LHCN-M2 (cell line): ENCODE data around the gene KLK12. TPM values are rescaled to one million over a fixed set of nuclear protein-coding genes. Genes with fewer than 3 reads are reported as not detected.
A peak's percentile ranks its signal among the peaks of the same experiment; 100 is the strongest.

ENCODE experiments used
- DNase-seq: peaks from one replicate; pipeline ENCODE4 v3.0.0-alpha.2; 2012; ENCODE audit warnings: low read depth
- total RNA-seq: library from RNA; depleted of rRNA; stranded (reverse); fragments of >200 nt; gene quantifications from 2 replicates; pipeline ENCODE4 v1.2.3, GENCODE V29; 2014

Gene KLK12
- total RNA-seq, 1 experiment from 2014 or later, result not detected

- DNase-seq, result no peak
Measured at GRCh38 chr19:51055866-51056265, 21.1 kb upstream of the KLK12 start.

GRCh38 chr19:51047031-51047335 is 12.2 kb upstream of the KLK12 start:
- DNase-seq, result no peak

DNA sequence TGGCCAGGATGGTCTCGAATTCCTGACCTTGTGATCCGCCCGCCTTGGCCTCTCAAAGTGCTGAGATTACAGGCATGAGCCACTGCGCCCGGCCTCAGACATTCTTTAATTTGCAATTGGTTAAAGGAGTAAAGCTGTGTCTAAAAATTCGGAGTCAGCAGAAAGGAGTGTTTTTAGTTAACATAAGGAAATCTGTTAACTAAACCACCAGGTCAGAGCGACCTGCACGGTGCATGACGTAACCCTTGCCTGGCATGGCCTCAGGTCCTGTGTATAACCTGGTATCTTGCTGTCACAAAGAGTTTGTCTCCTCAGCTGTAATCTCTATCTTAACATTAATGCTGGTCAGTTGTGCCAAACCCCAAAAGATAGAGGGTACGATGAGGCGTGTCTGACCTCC is 9.5 kb upstream of the KLK12 start:
- DNase-seq, result no peak

GRCh38 chr19:51043497-51043896 is 8.7 kb upstream of the KLK12 start:
- no peak for DNase-seq

DNA sequence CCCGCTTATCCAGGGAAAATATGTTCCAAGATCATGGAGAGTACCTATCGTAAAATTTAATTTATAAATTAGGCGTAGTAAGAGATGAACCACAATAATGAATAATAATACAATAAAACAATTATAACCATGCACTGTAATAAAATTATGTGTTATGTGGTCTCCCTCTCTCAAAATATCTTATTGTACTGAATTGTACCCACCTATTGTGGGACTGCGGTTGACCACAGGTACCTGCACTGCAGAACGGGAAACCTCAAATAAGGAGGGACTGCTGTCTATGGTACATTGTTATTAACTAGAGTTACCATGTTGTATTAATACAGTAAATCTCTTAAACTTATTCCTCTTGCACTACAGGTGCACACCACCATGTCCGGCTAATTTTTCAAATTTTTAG is 5.3 kb upstream of the KLK12 start:
- DNase-seq, result no peak

GRCh38 chr19:51036519-51036918 is 1.7 kb upstream of the KLK12 start:
- DNase-seq, result no peak

DNA sequence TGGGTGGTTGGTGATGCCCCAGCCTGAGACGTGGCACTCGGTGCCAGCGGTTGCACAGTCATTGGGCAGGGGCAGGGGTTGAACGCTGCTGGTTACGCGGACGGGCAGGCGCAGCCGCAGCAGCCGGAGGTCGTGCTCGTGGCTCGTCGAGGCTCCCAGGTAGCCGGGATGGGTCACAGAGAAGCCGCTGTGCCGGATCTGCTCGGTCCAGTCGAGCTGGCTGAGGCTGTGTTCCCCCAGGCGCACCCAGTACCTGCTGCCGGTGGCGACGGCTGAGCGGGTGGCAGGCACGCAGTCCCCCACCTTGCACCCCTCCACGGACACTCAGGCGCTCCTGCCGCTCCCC is 2.9 kb downstream of the KLK12 start:
- DNase-seq, result no peak

GRCh38 chr19:51031220-51031879 is 3.5 kb downstream of the KLK12 start:
- DNase-seq, result no peak

- DNase-seq, result no peak
Measured at GRCh38 chr19:51030631-51031030, 4.2 kb downstream of the KLK12 start.

DNA sequence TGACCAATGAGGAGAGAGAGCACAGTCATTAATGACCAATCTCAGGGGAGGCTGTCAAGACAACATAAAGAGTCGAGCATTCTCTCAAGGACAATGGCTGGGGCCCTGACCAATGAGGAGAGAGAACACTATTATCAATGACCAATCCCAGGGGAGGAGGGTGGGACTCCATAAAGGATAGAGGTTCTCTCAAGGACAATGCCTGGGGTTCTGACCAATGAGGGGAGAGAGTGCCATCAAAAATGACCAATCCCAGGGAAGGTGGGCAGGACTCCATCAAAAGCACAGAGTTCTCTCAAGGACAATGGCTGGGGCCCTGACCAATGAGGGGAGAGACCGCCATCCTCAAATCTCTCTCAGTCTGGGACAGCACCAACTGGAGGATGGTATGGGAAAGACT is 5.1 kb downstream of the KLK12 start:
- no peak for DNase-seq

DNA sequence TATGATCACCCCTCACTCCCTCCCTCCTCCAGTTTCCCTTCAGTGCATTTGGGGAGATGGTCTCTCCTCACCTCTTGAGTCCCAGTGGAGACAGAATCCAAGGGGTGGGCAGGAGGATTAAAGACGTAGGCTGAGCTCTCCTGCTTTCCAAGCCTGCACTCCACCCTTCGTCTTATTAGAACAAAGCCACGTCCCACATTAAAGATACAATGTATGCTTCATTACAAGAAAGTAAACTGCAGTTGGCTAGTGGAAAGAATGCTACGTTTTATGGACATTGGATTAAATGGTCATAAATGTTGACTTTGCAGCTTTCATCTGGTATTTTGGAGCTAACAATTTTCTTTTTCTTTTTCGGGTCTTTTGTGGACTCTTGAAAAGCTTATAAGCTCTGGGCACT is 6.9 kb downstream of the KLK12 start:
- no peak for DNase-seq

DNA sequence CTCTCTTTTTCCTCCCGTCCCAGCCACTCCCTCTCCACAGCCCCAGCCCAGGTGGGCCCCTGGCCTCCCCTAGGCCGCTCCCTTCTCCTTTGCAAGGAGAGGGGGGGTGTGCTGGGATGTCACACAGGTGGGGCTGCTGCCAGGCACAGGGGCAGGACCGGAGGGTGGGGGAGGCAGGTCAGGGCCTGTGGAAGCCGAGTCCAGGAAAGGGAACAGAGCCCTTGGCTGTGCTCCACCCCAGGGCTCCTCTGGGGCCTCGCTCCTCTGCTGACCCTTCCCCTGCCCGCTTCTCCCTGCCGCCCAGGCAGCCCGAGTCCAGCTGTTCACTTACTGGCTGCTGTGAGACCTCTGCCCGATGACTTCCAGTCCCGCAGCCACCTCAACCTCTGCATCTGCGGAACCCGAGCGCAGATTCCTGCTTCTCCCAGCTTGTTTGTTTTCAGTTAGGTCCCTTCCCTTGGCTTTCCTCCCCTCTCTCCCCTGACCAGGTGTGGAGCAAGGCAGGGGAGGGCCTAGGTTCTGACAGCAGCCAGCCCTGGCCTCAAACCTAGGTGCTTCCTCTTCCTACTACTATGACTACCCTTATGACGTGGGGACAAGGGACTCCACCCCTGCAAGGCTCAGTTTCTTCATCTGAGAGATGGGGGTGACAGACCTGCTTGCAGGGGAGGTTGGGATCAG is 7.5 kb downstream of the KLK12 start:
- no peak for DNase-seq

DNA sequence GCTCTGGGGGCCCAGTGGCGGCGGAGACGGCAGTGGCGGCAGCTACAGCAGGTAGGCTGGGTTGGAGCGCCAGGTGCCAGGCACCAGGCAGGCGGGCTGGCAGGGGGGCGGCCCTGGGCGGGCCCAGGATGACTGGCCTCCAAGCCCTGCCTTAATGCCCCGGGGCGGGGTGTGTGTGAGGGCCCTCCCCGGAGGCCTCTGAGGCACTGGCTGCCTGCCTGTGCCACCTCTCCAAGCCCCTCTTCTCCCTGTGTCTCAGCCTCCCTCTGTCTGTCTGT is 8.3 kb downstream of the KLK12 start, which contains the start of gene KLK11:
Gene KLK11, minus strand, starts transcription at position 63 of the 278 bp plus-strand sequence. CDS start 985 bp downstream, outside the sequence.
- no peak for DNase-seq

- no peak for DNase-seq
Measured at GRCh38 chr19:51025809-51026553, 8.8 kb downstream of the KLK12 start.

DNA sequence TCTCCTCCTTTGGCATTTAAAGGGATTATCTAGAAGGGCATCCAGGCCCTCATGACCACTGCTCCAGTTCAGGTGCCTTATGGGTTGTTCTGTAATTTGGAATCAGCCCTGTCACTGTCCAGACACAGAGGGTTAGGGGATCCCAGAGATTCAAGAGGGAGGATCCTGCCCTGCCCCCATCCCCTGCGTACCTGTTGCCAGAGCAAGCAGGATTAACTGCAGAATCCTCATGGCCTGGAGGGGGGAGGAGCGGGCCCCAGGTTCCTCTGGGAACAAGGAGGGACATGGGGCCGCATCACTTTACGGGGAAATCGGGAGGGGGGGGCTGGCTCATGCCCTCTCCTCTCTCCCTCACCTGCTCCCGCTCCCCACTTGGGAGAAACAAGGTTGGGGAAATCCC is 9.4 kb downstream of the KLK12 start:
- DNase-seq, result no peak

GRCh38 chr19:51024924-51025323 is 9.9 kb downstream of the KLK12 start:
- DNase-seq, result no peak

GRCh38 chr19:51023946-51024345 is 10.9 kb downstream of the KLK12 start:
- DNase-seq, result no peak

GRCh38 chr19:51022526-51022925 is 12.3 kb downstream of the KLK12 start:
- DNase-seq, result no peak

- peak; percentile 43 for DNase-seq
Measured at GRCh38 chr19:51020988-51021651, 13.7 kb downstream of the KLK12 start.

- no peak for DNase-seq
Measured at GRCh38 chr19:51019544-51019925, 15.3 kb downstream of the KLK12 start, which contains the start of gene KLK10. Gene KLK10, minus strand, starts transcription at chr19:51019709. Its CDS starts 579 bp downstream, at chr19:51019130.

DNA sequence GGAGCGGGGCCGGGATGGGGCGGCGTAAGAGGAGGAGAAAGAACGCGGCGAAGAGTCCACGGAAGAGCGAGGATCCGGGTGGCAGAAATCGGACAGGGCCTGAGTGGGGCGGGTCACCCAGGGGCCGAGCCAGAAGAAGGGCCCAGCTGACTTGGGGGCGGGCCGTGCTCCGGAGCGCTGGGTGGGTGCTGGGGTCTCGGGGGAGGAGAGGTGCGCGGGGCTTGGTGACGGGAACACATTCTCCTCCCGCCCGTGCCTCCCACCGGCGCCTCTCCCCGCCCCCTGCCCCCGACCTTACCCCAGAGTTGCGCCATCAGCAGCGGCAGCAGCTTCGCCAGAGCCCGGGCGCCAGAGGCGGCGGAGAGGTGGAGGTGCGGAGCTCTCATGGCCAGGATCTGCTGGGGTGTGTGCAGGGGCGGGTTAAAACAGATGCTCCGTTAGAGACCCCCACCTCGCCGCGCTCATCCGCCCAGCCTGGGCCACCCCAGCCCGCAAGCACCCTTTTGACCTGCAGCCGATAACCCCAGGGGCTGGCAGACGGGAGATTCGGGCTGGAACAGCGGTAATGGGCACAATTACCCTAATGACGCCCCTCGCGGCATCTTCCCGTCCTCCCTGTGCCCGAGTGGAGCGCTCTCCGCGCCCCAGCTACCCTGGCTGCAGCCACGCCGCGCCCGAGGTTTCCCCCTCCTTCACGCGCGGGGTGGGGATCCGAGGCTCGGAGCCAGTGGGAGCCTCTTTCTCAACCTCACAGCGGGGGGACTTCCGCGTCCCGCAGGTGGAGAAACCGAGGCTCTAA is 15.9 kb downstream of the KLK12 start:
- DNase-seq, result no peak
